ENCODE measurements around the gene RAMP1. TPM values are rescaled to one million over a fixed set of nuclear protein-coding genes. Genes with fewer than 3 reads are reported as not detected.

The RAMP1 gene
- total RNA-seq, 1 experiment from 2014 or later: 23.4 TPM

- BruUV-seq (replicated peaks): no TSS peak
- H3K27me3 ChIP-seq (ENCODE audit: insufficient read depth, low read length): no peaks in the 10 kb centered on the region
- no peak for TF ChIP-seq SP1 (IDR thresholded peaks at IDR 0.05; ENCODE audit: low read depth)
- no peak for TF ChIP-seq ZFX (IDR thresholded peaks at IDR 0.05)
- no peak for TF ChIP-seq SRF (IDR thresholded peaks at IDR 0.05; ENCODE audit: low read depth)
- no peak for TF ChIP-seq SIN3A (IDR thresholded peaks at IDR 0.05; ENCODE audit: low read depth)
- no peak for TF ChIP-seq RAD21 (IDR thresholded peaks at IDR 0.05; ENCODE audit: low read depth)
- no peak for TF ChIP-seq ZBTB33 (IDR thresholded peaks at IDR 0.05; ENCODE audit: extremely low read depth, insufficient replicate concordance, low read length)
- TF ChIP-seq EZH2 (IDR thresholded peaks at IDR 0.05): no peak
- no peak for TF ChIP-seq CTCF (IDR thresholded peaks at IDR 0.05 in 2 of 3, conservative IDR thresholded peaks at IDR 0.05 in 1 of 3; ENCODE audit: borderline replicate concordance in 1 of 3, insufficient read depth in 1 of 3, low read depth in 2 of 3, low read length in 2 of 3)
- no peak for TF ChIP-seq FOSL1 (IDR thresholded peaks at IDR 0.05; ENCODE audit: low read depth)
- TF ChIP-seq ZNF274 (IDR thresholded peaks at IDR 0.05; ENCODE audit: low read depth, low read length): no peak
- no peak for TF ChIP-seq ELF1 (IDR thresholded peaks at IDR 0.05; ENCODE audit: borderline replicate concordance, low read depth)
- no peak for TF ChIP-seq REST (IDR thresholded peaks at IDR 0.05; ENCODE audit: low read depth)
- TF ChIP-seq POLR2AphosphoS5 (IDR thresholded peaks at IDR 0.05; ENCODE audit: low read depth, low read length): no peak
- TF ChIP-seq JUND (IDR thresholded peaks at IDR 0.05): no peak
- H3K79me2 ChIP-seq (ENCODE audit: insufficient read depth, low read length): no peaks in the 10 kb centered on the region
- H3K9ac ChIP-seq (ENCODE audit: low read length): no peak overlapping the region
- no peaks in the 10 kb centered on the region for H4K20me1 ChIP-seq (ENCODE audit: insufficient read depth)
- ATAC-seq (no peak), DNase-seq (ENCODE audit: low read depth, low spot score) (no peak)
- no peak overlapping the region for H3K4me2 ChIP-seq (ENCODE audit: low read length)
- no peak overlapping the region for H2AFZ ChIP-seq (ENCODE audit: low read depth, low read length, poor library complexity, severe bottlenecking)
- CTCF ChIA-PET: no interaction called here
- H3K27ac ChIP-seq (ENCODE audit: low read depth, low read length): no peak overlapping the region
- RAD21 ChIA-PET (ENCODE audit: low non-redundant PET in 1 of 2, low total read pairs in 2 of 2, uncharacterized antibody in 2 of 2, unreplicated experiment in 2 of 2): no interaction called here
- POLR2A ChIA-PET: no interaction called here
- H3K9me2 ChIP-seq (ENCODE audit: insufficient read depth): no peaks in the 10 kb centered on the region
- no peaks in the 10 kb centered on the region for H3K9me3 ChIP-seq (ENCODE audit: control insufficient read depth in 1 of 2, insufficient read depth in 1 of 2, low read depth in 1 of 2, low read length in 2 of 2)
- H3K4me1 ChIP-seq (ENCODE audit: control insufficient read depth in 1 of 2, insufficient read depth in 2 of 2, low read length in 2 of 2): no peaks in the 10 kb centered on the region
- no peak overlapping the region for H3K4me3 ChIP-seq (replicated peaks in 1 of 2; ENCODE audit: low read depth in 1 of 2, low read length in 2 of 2)
- H3K36me3 ChIP-seq (ENCODE audit: control insufficient read depth in 1 of 2, insufficient read depth in 2 of 2, low read length in 2 of 2): no peaks in the 10 kb centered on the region
- intact Hi-C loops (cut with micrococcal nuclease): no loop called here
These were observed 25.9 kb upstream of the RAMP1 start for GRCh38 chr2:237833546-237833945.
